Calu3 (cell line): ENCODE results near the gene SLC6A5. TPM values are rescaled to one million over a fixed set of nuclear protein-coding genes. Genes with fewer than 3 reads are reported as not detected.

Experiments used
- BruUV-seq: library from RNA; stranded (reverse); fragments of 400-500 nt; replicated peaks from 2 replicates; lab custom pipeline; 2021; lab: Mats Ljungman, UMichigan
- CTCF ChIA-PET: fragments of 300-600 bp; sonication (Branson Sonifier 250); formaldehyde crosslinking; loops from one replicate; lab custom pipeline; 2022; ENCODE audit warnings: antibody characterized with exemption; lab: Charles Lee
- DNase-seq: peaks from one replicate; pipeline ENCODE4 v3.0.0; 2022
- H3K27ac Mint-ChIP-seq: one replicate; pipeline ENCODE4 v1.8.0; 2022; ENCODE audit warnings: mixed read lengths; ENCODE audit not compliant: unreplicated experiment
- H3K27me3 Mint-ChIP-seq: one replicate; pipeline ENCODE4 v1.8.0; 2022; ENCODE audit warnings: mixed read lengths; ENCODE audit not compliant: unreplicated experiment
- H3K36me3 Mint-ChIP-seq: one replicate; pipeline ENCODE4 v1.8.0; 2022; ENCODE audit warnings: mild to moderate bottlenecking, moderate library complexity, mixed read lengths; ENCODE audit not compliant: insufficient read depth, unreplicated experiment
- H3K4me1 Mint-ChIP-seq: one replicate; pipeline ENCODE4 v1.8.0; 2022; ENCODE audit warnings: mild to moderate bottlenecking, low read depth, mixed read lengths; ENCODE audit not compliant: unreplicated experiment
- H3K4me3 Mint-ChIP-seq: one replicate; pipeline ENCODE4 v1.8.0; 2022; ENCODE audit warnings: mild to moderate bottlenecking, low read depth, moderate library complexity, mixed read lengths; ENCODE audit not compliant: unreplicated experiment
- H3K9me3 Mint-ChIP-seq: one replicate; pipeline ENCODE4 v1.8.0; 2022; ENCODE audit warnings: low read depth, mixed read lengths; ENCODE audit not compliant: unreplicated experiment
- CTCF ChIP-seq: fragments of 200-600 bp; IDR thresholded peaks from one replicate; pipeline ENCODE4 v1.8.0; 2022; ENCODE audit warnings: antibody characterized with exemption; ENCODE audit not compliant: unreplicated experiment
- intact Hi-C: fragments of 100-400 bp; cut with micrococcal nuclease; formaldehyde crosslinking; loops from one replicate; pipeline ENCODE4 v1.10.0; 2022; ENCODE audit not compliant: unreplicated experiment
- total RNA-seq: library from RNA; stranded (reverse); gene quantifications from 2 replicates; pipeline ENCODE4 v1.2.3, GENCODE V29; 2022

The SLC6A5 gene
- total RNA-seq, 1 experiment from 2014 or later = not detected

GRCh38 chr11:20584093-20584774 is 15.2 kb upstream of the SLC6A5 start:
- CTCF ChIA-PET = no interaction called here
- BruUV-seq = no TSS peak
- DNase-seq = no peak
- Mint-ChIP-seq H3K4me1 (no peaks in the 10 kb centered on the region), H3K4me3 (no peak overlapping the region), H3K9me3 (no peaks in the 10 kb centered on the region), H3K36me3 (no peaks in the 10 kb centered on the region), H3K27ac (no peak overlapping the region), H3K27me3 (peaks cover 21% of the 10 kb centered on the region)
- intact Hi-C loops = no loop called here
- TF ChIP-seq CTCF = no peak

GRCh38 chr11:20589796-20590195 is 9.6 kb upstream of the SLC6A5 start:
- Mint-ChIP-seq H3K4me3 (no peak overlapping the region), H3K36me3 (no peaks in the 10 kb centered on the region), H3K27ac (no peak overlapping the region), H3K4me1 (no peaks in the 10 kb centered on the region), H3K9me3 (no peaks in the 10 kb centered on the region), H3K27me3 (peaks cover 49% of the 10 kb centered on the region)
- intact Hi-C loops = no loop called here
- no peak for TF ChIP-seq CTCF
- CTCF ChIA-PET = interaction anchor here (0.6 kb wide), 1 partner anchor 20 kb away, joined by 3 read pairs; no protein-coding TSS in a partner anchor
- DNase-seq = no peak
- BruUV-seq = no TSS peak

- H3K4me1 Mint-ChIP-seq = no peaks in the 10 kb centered on the region
- no peaks in the 10 kb centered on the region for H3K9me3 Mint-ChIP-seq
- DNase-seq = no peak
- intact Hi-C loops = no loop called here
- H3K27ac Mint-ChIP-seq = no peak overlapping the region
- no peak for TF ChIP-seq CTCF
- no TSS peak for BruUV-seq
- no peak overlapping the region for H3K4me3 Mint-ChIP-seq
- CTCF ChIA-PET = no interaction called here
- peaks cover 54% of the 10 kb centered on the region for H3K27me3 Mint-ChIP-seq
- H3K36me3 Mint-ChIP-seq = no peaks in the 10 kb centered on the region
Measured at GRCh38 chr11:20590381-20590780, 9.0 kb upstream of the SLC6A5 start.

- H3K27ac Mint-ChIP-seq = no peak overlapping the region
- H3K36me3 Mint-ChIP-seq = no peaks in the 10 kb centered on the region
- peaks cover 63% of the 10 kb centered on the region for H3K27me3 Mint-ChIP-seq
- H3K4me1 Mint-ChIP-seq = no peaks in the 10 kb centered on the region
- CTCF ChIA-PET = no interaction called here
- no peak for DNase-seq
- no peak for TF ChIP-seq CTCF
- intact Hi-C loops = no loop called here
- no peaks in the 10 kb centered on the region for H3K9me3 Mint-ChIP-seq
- BruUV-seq = no TSS peak
- no peak overlapping the region for H3K4me3 Mint-ChIP-seq
Measured at GRCh38 chr11:20592741-20593140, 6.7 kb upstream of the SLC6A5 start.
